Keratinocyte (primary cell): ENCODE data around the gene SH3RF1. TPM values are rescaled to one million over a fixed set of nuclear protein-coding genes. Genes with fewer than 3 reads are reported as not detected.

Experiments
- DNase-seq: peaks from one replicate; pipeline ENCODE4 v3.0.0-alpha.2; 2011; ENCODE audit warnings: low read depth, missing footprints, low spot score
- FAIRE-seq: peaks from 2 replicates; lab custom pipeline; 2011; peaks lifted over from hg19 to GRCh38; lab: Jason Lieb, UNC
- H2AFZ ChIP-seq: 2 replicates; pipeline ENCODE4 v1.6.0; 2012; ENCODE audit warnings: low read length, control low read depth, inconsistent platforms; ENCODE audit not compliant: control insufficient read depth
- H3K27ac ChIP-seq: 2 replicates; pipeline ENCODE4 v1.5.1; 2011; ENCODE audit warnings: low read length; ENCODE audit not compliant: control insufficient read depth, insufficient read depth
- H3K27me3 ChIP-seq: 3 replicates; pipeline ENCODE4 v1.6.0; 2011; ENCODE audit warnings: low read length; ENCODE audit not compliant: control insufficient read depth, insufficient read depth; ENCODE audit errors: extremely low read depth
- H3K36me3 ChIP-seq, 2 experiments: 2 replicates in 1 of 2; 3 replicates in 1 of 2; pipeline ENCODE4 v1.5.1; 2011; ENCODE audit warnings: low read length in 2 of 2, mild to moderate bottlenecking in 1 of 2; ENCODE audit not compliant: control insufficient read depth in 2 of 2, insufficient read depth in 2 of 2; ENCODE audit errors: extremely low read depth in 1 of 2
- H3K4me1 ChIP-seq: 3 replicates; pipeline ENCODE4 v1.5.1; 2011; ENCODE audit warnings: low read length; ENCODE audit not compliant: control insufficient read depth, insufficient read depth; ENCODE audit errors: extremely low read depth
- H3K4me2 ChIP-seq: 3 replicates; pipeline ENCODE4 v1.6.0; 2011; ENCODE audit warnings: low read depth, low read length; ENCODE audit not compliant: control insufficient read depth, insufficient read depth; ENCODE audit errors: extremely low read depth
- H3K4me3 ChIP-seq, 3 experiments: fragments of 200-600 bp in 1 of 3; sonication (generic) in 1 of 3; 2 replicates in 2 of 3; 3 replicates in 1 of 3; pipeline ENCODE4 v1.5.1; 2011 to 2016; ENCODE audit warnings: low read length in 3 of 3, mild to moderate bottlenecking in 3 of 3, control low read depth in 2 of 3, inconsistent platforms in 1 of 3, low read depth in 1 of 3, mixed read lengths in 1 of 3, mixed run types in 1 of 3, moderate library complexity in 1 of 3; ENCODE audit not compliant: control insufficient read depth in 2 of 3, insufficient read depth in 2 of 3; ENCODE audit errors: extremely low read depth in 1 of 3
- H3K79me2 ChIP-seq: 2 replicates; pipeline ENCODE4 v1.6.0; 2012; ENCODE audit warnings: low read length; ENCODE audit not compliant: control insufficient read depth, insufficient read depth
- H3K9ac ChIP-seq: 3 replicates; pipeline ENCODE4 v1.6.0; 2011; ENCODE audit warnings: low read length; ENCODE audit not compliant: control insufficient read depth, insufficient read depth; ENCODE audit errors: extremely low read depth
- H3K9me1 ChIP-seq: 3 replicates; pipeline ENCODE4 v1.6.0; 2011; ENCODE audit warnings: low read length; ENCODE audit not compliant: control insufficient read depth, insufficient read depth; ENCODE audit errors: extremely low read depth
- H3K9me3 ChIP-seq: 2 replicates; pipeline ENCODE4 v1.5.1; 2012; ENCODE audit warnings: low read depth, low read length; ENCODE audit not compliant: control insufficient read depth
- H4K20me1 ChIP-seq: 3 replicates; pipeline ENCODE4 v1.6.0; 2011; ENCODE audit warnings: low read length; ENCODE audit not compliant: control insufficient read depth, insufficient read depth; ENCODE audit errors: extremely low read depth
- CTCF ChIP-seq, 3 experiments: IDR thresholded peaks in 1 of 3; conservative IDR thresholded peaks in 1 of 3; optimal IDR thresholded peaks in 1 of 3; 2 replicates in 2 of 3; 3 replicates in 1 of 3; pipeline versions ENCODE3 to v1.5.1; 2011; ENCODE audit warnings: low read length in 3 of 3, mild to moderate bottlenecking in 3 of 3, moderate library complexity in 2 of 3, control low read depth in 1 of 3, inconsistent platforms in 1 of 3; ENCODE audit not compliant: insufficient read depth in 2 of 3; ENCODE audit errors: extremely low read depth in 1 of 3
- EZH2 ChIP-seq: IDR thresholded peaks from one replicate; pipeline ENCODE4 v1.6.1; 2012; ENCODE audit warnings: inconsistent platforms, mild to moderate bottlenecking, low read length, moderate library complexity
- dilution Hi-C: fragments of 300-500 bp; cut with MboI; formaldehyde crosslinking; loops from one replicate; pipeline ENCODE4 v1.7.0; 2020; ENCODE audit warnings: low sequenced_read_pairs; ENCODE audit not compliant: extremely low pct_ligation_motif_present
- polyA plus RNA-seq, 5 experiments: library from polyadenylated mRNA; depleted of rRNA in 3 of 5; stranded (reverse) in 3 of 5; stranded (forward) in 1 of 5; unstranded in 1 of 5; fragments of >200 nt; gene quantifications; 1 replicate in 1 of 5; 2 replicates in 3 of 5; 3 replicates in 1 of 5; pipeline versions ENCODE4 v1.2.1 to v1.2.3, GENCODE V29; 2011 to 2012; ENCODE audit warnings: missing spikeins in 2 of 5, low read depth in 1 of 5, low replicate concordance in 1 of 5

Gene SH3RF1
- polyA plus RNA-seq, 1 donor (not counting 4 experiments of a cell fraction or from before 2014, with no cell fraction given) = 9.5 TPM

GRCh38 chr4:169222761-169223160 lies 48.0 kb downstream of the SH3RF1 start:
- Histone ChIP-seq H3K9me1 (no peaks in the 10 kb centered on the region), H3K27ac (no peak overlapping the region), H3K9ac (no peak overlapping the region), H3K4me2 (no peak overlapping the region), H3K9me3 (no peaks in the 10 kb centered on the region), H3K27me3 (no peaks in the 10 kb centered on the region), H3K36me3 (peaks cover 0 to 1% of the 10 kb centered on the region in 2 experiments), H3K4me3 (no peak overlapping the region), H3K79me2 (peaks cover 59% of the 10 kb centered on the region), H2AFZ (no peak overlapping the region), H3K4me1 (peaks cover 40% of the 10 kb centered on the region), H4K20me1 (no peaks in the 10 kb centered on the region)
- FAIRE-seq (no peak), DNase-seq (no peak)
- dilution Hi-C loops = no loop called here
- TF ChIP-seq CTCF (optimal IDR thresholded peaks at IDR 0.05 in 1 of 3, IDR thresholded peaks at IDR 0.05 in 1 of 3, conservative IDR thresholded peaks at IDR 0.05 in 1 of 3; ENCODE audit: extremely low read depth in 1 of 3, insufficient read depth in 2 of 3, low read length in 3 of 3) (no peak), EZH2 (no peak)

- no peak overlapping the region for H3K27ac ChIP-seq
- H3K4me1 ChIP-seq = peaks cover 29% of the 10 kb centered on the region
- H3K4me3 ChIP-seq = no peak overlapping the region
- no peaks in the 10 kb centered on the region for H4K20me1 ChIP-seq
- FAIRE-seq (no peak), DNase-seq (no peak)
- dilution Hi-C loops = no loop called here
- H2AFZ ChIP-seq = no peak overlapping the region
- peaks cover 0 to 1% of the 10 kb centered on the region in 2 experiments for H3K36me3 ChIP-seq
- no peak overlapping the region for H3K4me2 ChIP-seq
- TF ChIP-seq EZH2 = no peak
- TF ChIP-seq CTCF (optimal IDR thresholded peaks at IDR 0.05 in 1 of 3, IDR thresholded peaks at IDR 0.05 in 1 of 3, conservative IDR thresholded peaks at IDR 0.05 in 1 of 3; ENCODE audit: extremely low read depth in 1 of 3, insufficient read depth in 2 of 3, low read length in 3 of 3) = no peak
- H3K79me2 ChIP-seq = peaks cover 60% of the 10 kb centered on the region
- H3K27me3 ChIP-seq = no peaks in the 10 kb centered on the region
- no peaks in the 10 kb centered on the region for H3K9me1 ChIP-seq
- H3K9me3 ChIP-seq = no peaks in the 10 kb centered on the region
- no peak overlapping the region for H3K9ac ChIP-seq
Observed at GRCh38 chr4:169221662-169222061, 49.1 kb downstream of the SH3RF1 start.
